Sigmoid colon (tissue), 7 donors: ENCODE data around the gene MKKS. TPM values are rescaled to one million over a fixed set of nuclear protein-coding genes. Genes with fewer than 3 reads are reported as not detected.
A peak's percentile ranks its signal among the peaks of the same experiment; 100 is the strongest.

Experiments used
- DNase-seq: peaks from one replicate; pipeline ENCODE4 v3.0.0-alpha.2; 2019
- H3K27ac ChIP-seq, 4 donors: fragments of 200-600 bp; sonication (generic); one replicate each; pipeline ENCODE4 v1.5.1; 2016 to 2019; ENCODE audit warnings: mild to moderate bottlenecking in 1 of 4
- H3K27me3 ChIP-seq, 3 donors: fragments of 200-600 bp; sonication (generic); one replicate each; pipeline ENCODE4 v1.5.1; 2019; ENCODE audit warnings: mild to moderate bottlenecking in 1 of 3
- H3K36me3 ChIP-seq, 4 donors: fragments of 200-600 bp; sonication (generic); one replicate each; pipeline ENCODE4 v1.5.1; 2016 to 2019
- H3K4me1 ChIP-seq, 4 donors: fragments of 200-600 bp; sonication (generic); one replicate each; pipeline ENCODE4 v1.5.1; 2017 to 2019
- H3K4me3 ChIP-seq, 4 donors: fragments of 200-600 bp; sonication (generic); one replicate each; pipeline ENCODE4 v1.5.1; 2017 to 2019; ENCODE audit warnings: mild to moderate bottlenecking in 2 of 4, moderate library complexity in 1 of 4
- H3K9me3 ChIP-seq, 4 donors: fragments of 200-600 bp in 3 of 4; sonication (generic) in 3 of 4; one replicate each; pipeline versions ENCODE4 v1.5.1 to v1.6.1; 2013 to 2019
- EP300 ChIP-seq, 4 donors: sonication (generic); formaldehyde crosslinking; IDR thresholded peaks; one replicate each; pipeline ENCODE4 v1.6.1; 2017; ENCODE audit warnings: antibody characterized with exemption in 4 of 4
- POLR2A ChIP-seq, 2 donors: fragments of 450-650 bp; IDR thresholded peaks; one replicate each; pipeline ENCODE4 v1.6.1; 2016; ENCODE audit warnings: antibody characterized with exemption in 2 of 2, mild to moderate bottlenecking in 2 of 2, moderate library complexity in 2 of 2
- POLR2AphosphoS5 ChIP-seq, 4 donors: sonication (generic); formaldehyde crosslinking; IDR thresholded peaks; one replicate each; pipeline ENCODE4 v1.6.1; 2017; ENCODE audit warnings: antibody characterized with exemption in 4 of 4
- WGBS, 2 donors: extraction: QIAGEN DNeasy Blood & Tissue Kit; methylation state at CpG; one replicate each; pipeline ENCODE4 v1.1.7; 2013; 5-methylcytosine and 5-hydroxymethylcytosine counted together
- intact Hi-C: fragments of 100-400 bp; cut with DNase I; formaldehyde crosslinking; loops from one replicate; pipeline ENCODE4 v1.15.1; 2023
- polyA plus RNA-seq, 3 donors: library from polyadenylated mRNA; stranded (reverse); fragments of 200-250 nt; gene quantifications; one replicate each; pipeline ENCODE4 v1.2.3, GENCODE V29; 2013
- total RNA-seq, 4 donors: library from RNA; depleted of rRNA; stranded (reverse); fragments of >200 nt; gene quantifications; one replicate each; pipeline ENCODE4 v1.1.0, GENCODE V29; 2016
- TF ChIP-seq, protein P1 (sequence below), 4 experiments: fragments of 450-650 bp in 3 of 4; fragments of 200-600 bp in 1 of 4; IDR thresholded peaks; one replicate each; pipeline ENCODE4 v1.5.1; 2016 to 2019; ENCODE audit warnings: antibody characterized with exemption in 4 of 4, mild to moderate bottlenecking in 3 of 4, moderate library complexity in 2 of 4
- donor health status: healthy with polysubstance abuse.
- donor health status: Bipolar disorder and iron deficiency.
- donor health status: healthy.

Gene MKKS
- total and polyA plus RNA-seq, 7 donors: 16.2 to 29.8 (median 19.9) TPM

DNA sequence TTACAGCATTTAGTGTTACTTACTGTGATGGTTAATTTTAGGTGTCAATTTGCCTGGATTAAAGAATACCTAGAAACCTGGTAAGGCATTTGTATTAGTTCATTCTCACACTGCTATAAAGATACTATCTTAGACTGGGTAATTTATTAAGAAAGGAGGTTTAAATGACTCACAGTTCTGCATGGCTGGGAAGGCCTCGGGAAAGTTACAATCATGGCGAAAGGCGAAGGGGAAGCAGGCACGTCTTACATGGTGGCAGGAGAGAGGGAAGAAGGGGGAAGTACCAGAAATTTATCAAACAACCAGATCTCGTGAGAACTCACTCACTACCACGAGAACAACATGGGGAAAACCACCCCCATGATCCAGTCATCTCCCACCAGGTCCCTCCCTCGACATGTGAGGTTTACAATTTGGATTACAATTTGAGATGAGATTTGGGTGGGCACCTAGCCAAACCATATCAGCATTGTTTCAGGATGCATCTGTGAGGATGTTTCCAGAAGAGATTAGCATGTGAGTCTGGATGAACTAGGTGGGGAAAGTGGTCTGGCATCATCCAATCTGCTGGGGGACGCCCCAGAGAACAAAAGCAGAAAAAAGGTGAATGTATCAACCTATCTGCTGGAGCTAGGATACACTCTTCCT lies 76.8 kb downstream of the MKKS start:
- no peaks in the 10 kb centered on the region for H3K9me3 ChIP-seq
- no peaks in the 10 kb centered on the region for H3K27me3 ChIP-seq
- intact Hi-C loops: no loop called here
- no peaks in the 10 kb centered on the region for H3K4me1 ChIP-seq
- 70 to 72% methylated on average over 8 of the region's 8 CpGs for WGBS, 2 donors
- no peak for DNase-seq
- H3K4me3 ChIP-seq: no peak overlapping the region
- no peaks in the 10 kb centered on the region for H3K36me3 ChIP-seq
- no peak overlapping the region for H3K27ac ChIP-seq
- TF ChIP-seq, protein P1, sequence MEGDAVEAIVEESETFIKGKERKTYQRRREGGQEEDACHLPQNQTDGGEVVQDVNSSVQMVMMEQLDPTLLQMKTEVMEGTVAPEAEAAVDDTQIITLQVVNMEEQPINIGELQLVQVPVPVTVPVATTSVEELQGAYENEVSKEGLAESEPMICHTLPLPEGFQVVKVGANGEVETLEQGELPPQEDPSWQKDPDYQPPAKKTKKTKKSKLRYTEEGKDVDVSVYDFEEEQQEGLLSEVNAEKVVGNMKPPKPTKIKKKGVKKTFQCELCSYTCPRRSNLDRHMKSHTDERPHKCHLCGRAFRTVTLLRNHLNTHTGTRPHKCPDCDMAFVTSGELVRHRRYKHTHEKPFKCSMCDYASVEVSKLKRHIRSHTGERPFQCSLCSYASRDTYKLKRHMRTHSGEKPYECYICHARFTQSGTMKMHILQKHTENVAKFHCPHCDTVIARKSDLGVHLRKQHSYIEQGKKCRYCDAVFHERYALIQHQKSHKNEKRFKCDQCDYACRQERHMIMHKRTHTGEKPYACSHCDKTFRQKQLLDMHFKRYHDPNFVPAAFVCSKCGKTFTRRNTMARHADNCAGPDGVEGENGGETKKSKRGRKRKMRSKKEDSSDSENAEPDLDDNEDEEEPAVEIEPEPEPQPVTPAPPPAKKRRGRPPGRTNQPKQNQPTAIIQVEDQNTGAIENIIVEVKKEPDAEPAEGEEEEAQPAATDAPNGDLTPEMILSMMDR (IDR thresholded peaks at IDR 0.05): no peak
- no peak for TF ChIP-seq EP300 (IDR thresholded peaks at IDR 0.05)
- no peak for TF ChIP-seq POLR2AphosphoS5 (IDR thresholded peaks at IDR 0.05)
- TF ChIP-seq POLR2A (IDR thresholded peaks at IDR 0.05): no peak

DNA sequence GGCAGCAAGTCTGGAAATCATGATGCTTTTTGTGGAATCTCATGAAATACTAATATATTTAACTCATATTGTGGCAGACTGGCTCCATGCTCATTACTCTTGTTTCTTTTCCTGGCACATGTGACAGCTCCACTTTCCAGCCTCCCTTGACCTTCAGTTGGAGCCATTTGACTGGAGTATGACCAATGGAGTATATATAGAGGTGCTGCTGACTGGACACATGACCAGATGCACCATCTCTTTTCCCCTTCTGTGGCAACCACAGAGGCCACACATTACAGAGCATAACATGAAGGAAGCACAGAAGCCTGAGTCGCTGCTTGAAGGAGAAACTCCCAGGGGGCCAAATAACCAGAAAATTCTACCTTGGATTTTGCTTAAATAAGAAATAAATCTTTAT lies 77.4 kb downstream of the MKKS start:
- H3K9me3 ChIP-seq: no peaks in the 10 kb centered on the region
- no peaks in the 10 kb centered on the region for H3K27me3 ChIP-seq
- intact Hi-C loops: no loop called here
- H3K4me3 ChIP-seq: no peak overlapping the region
- H3K36me3 ChIP-seq: no peaks in the 10 kb centered on the region
- no peak overlapping the region for H3K27ac ChIP-seq
- DNase-seq: no peak
- H3K4me1 ChIP-seq: no peaks in the 10 kb centered on the region
- TF ChIP-seq POLR2AphosphoS5 (IDR thresholded peaks at IDR 0.05) (no peak), POLR2A (IDR thresholded peaks at IDR 0.05) (no peak), EP300 (IDR thresholded peaks at IDR 0.05) (no peak)
- TF ChIP-seq, protein P1 (IDR thresholded peaks at IDR 0.05): no peak
- WGBS, 2 donors: 90 to 93% methylated on average over 1 of the region's 1 CpG

DNA sequence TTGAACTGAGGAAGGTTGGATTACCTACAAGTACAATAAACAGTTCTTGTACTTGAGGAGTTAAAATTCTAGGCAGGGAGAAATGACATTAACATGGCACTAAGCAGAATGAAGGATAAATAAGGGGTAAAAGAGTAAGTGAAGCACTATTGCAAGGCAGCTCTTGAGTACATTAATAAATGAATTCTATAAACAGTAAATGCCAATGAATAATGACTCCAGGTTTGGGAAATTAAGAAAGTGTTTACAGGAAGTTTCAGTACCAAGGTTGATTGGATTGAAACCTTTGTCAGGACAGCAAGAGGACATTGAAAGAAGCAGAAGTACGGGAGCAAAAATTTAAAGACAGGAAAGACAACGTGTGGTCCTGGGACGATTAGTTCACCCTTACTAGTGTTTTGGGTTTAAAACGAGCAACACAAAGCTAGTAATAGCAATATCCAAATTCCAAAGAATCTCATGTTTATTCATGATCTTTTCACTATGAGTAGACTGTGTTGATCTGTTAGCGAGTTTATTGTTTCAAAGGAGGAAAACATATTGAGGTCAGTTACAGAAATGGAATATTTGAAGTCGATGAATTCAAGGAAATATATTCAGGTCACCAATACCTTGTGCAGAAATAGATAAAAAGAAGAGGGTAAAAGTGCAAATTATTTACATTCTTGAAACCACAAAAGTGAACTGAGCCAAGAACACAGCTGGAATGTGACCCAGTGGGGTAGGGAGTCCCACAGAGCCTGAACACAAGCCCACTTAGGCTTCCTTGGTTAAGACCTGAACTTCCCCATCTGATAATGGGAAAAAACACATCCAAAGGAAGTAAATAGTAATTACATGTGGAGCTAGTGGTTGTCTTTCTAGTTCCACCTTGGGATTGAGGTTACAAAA lies 80.8 kb downstream of the MKKS start:
- DNase-seq: no peak
- WGBS, 2 donors: 48 to 53% methylated on average over 6 of the region's 6 CpGs
- TF ChIP-seq EP300 (IDR thresholded peaks at IDR 0.05): no peak
- TF ChIP-seq, protein P1 (IDR thresholded peaks at IDR 0.05): no peak
- no peak for TF ChIP-seq POLR2AphosphoS5 (IDR thresholded peaks at IDR 0.05)
- TF ChIP-seq POLR2A (IDR thresholded peaks at IDR 0.05): no peak
- no peaks in the 10 kb centered on the region for H3K27me3 ChIP-seq
- no peaks in the 10 kb centered on the region for H3K36me3 ChIP-seq
- H3K27ac ChIP-seq: peak overlapping the region in 1 of 4 donors; percentile 16
- no peaks in the 10 kb centered on the region for H3K9me3 ChIP-seq
- H3K4me1 ChIP-seq: no peaks in the 10 kb centered on the region
- no peak overlapping the region for H3K4me3 ChIP-seq
- intact Hi-C loops: no loop called here

Other genes starting within 250 kb of the MKKS start
- 10 to 100 TPM in 1 of 4 donors, 1 to 10 TPM in 3; 5.1 to 19.3 (median 9.4) TPM for gene SNAP25, start 215.4 kb downstream of the MKKS start, total RNA-seq
- 1 to 10 TPM in 1 of 3 donors, under 1 TPM in 2; 0.46 to 6.8 (median 0.60) TPM for gene SNAP25, start 215.4 kb downstream of the MKKS start, polyA plus RNA-seq
- gene SLX4IP, start 1.1 kb upstream of the MKKS start, total RNA-seq: 1 to 10 TPM; 2.0 to 4.2 (median 2.5) TPM
- 1 to 10 TPM; 1.2 to 2.5 (median 2.3) TPM for gene SLX4IP, start 1.1 kb upstream of the MKKS start, polyA plus RNA-seq
- 10 to 100 TPM; 29.9 to 76.4 (median 53.1) TPM for gene JAG1, start 239.8 kb upstream of the MKKS start, total RNA-seq
- 10 to 100 TPM in 1 of 3 donors, 1 to 10 TPM in 2; 3.9 to 32.4 (median 4.2) TPM for gene JAG1, start 239.8 kb upstream of the MKKS start, polyA plus RNA-seq